GM23338 (cell line): ENCODE measurements around the gene RPUSD1. TPM values are rescaled to one million over a fixed set of nuclear protein-coding genes. Genes with fewer than 3 reads are reported as not detected.

ENCODE experiments used
- ATAC-seq: fragments of 200-7000 bp; cut with Tn5 transposase; 3 replicates; pipeline ENCODE4 v1.9.1; 2020
- DNase-seq: peaks from one replicate; pipeline ENCODE4 v3.0.0-alpha.2; 2015; ENCODE audit warnings: low spot score
- H2AFZ ChIP-seq: fragments of 200-600 bp; sonication (generic); 2 replicates; pipeline ENCODE4 v1.8.0; 2016; ENCODE audit warnings: antibody characterized with exemption, mild to moderate bottlenecking, moderate library complexity
- H3F3A ChIP-seq: fragments of 200-600 bp; sonication (generic); replicated peaks from 2 replicates; pipeline ENCODE4 v1.8.0; 2017; ENCODE audit warnings: antibody characterized with exemption, mixed run types, low read depth
- H3K27ac ChIP-seq: fragments of 200-600 bp; sonication (generic); 2 replicates; pipeline ENCODE4 v1.6.1; 2016; ENCODE audit warnings: low read depth
- H3K27me3 ChIP-seq: fragments of 200-600 bp; sonication (generic); 2 replicates; pipeline ENCODE4 v1.8.0; 2016; ENCODE audit warnings: mild to moderate bottlenecking, mixed run types, moderate library complexity; ENCODE audit not compliant: insufficient read depth
- H3K36me3 ChIP-seq: fragments of 200-600 bp; sonication (generic); 2 replicates; pipeline ENCODE4 v1.8.0; 2016; ENCODE audit warnings: mild to moderate bottlenecking; ENCODE audit not compliant: insufficient read depth
- H3K4me1 ChIP-seq: fragments of 200-600 bp; sonication (generic); 2 replicates; pipeline ENCODE4 v1.8.0; 2016; ENCODE audit warnings: mild to moderate bottlenecking, moderate library complexity; ENCODE audit not compliant: insufficient read depth
- H3K4me2 ChIP-seq: fragments of 200-600 bp; sonication (generic); 2 replicates; pipeline ENCODE4 v1.7.1; 2017; ENCODE audit warnings: mixed run types
- H3K4me3 ChIP-seq: fragments of 200-600 bp; sonication (generic); 2 replicates; pipeline ENCODE4 v1.6.1; 2016; ENCODE audit warnings: mixed run types
- H3K79me2 ChIP-seq: fragments of 200-600 bp; sonication (generic); replicated peaks from 2 replicates; pipeline ENCODE4 v1.8.0; 2017; ENCODE audit warnings: mild to moderate bottlenecking; ENCODE audit not compliant: insufficient read depth
- H3K9me2 ChIP-seq: fragments of 200-600 bp; sonication (generic); 2 replicates; pipeline ENCODE4 v1.8.0; 2017; ENCODE audit not compliant: insufficient read depth
- H4K20me1 ChIP-seq: fragments of 200-600 bp; sonication (generic); replicated peaks from 2 replicates; pipeline ENCODE4 v1.8.0; 2017; ENCODE audit warnings: mild to moderate bottlenecking; ENCODE audit not compliant: insufficient read depth
- H3K27ac Mint-ChIP-seq: 2 replicates; pipeline ENCODE4 v1.8.0; 2020; ENCODE audit warnings: inconsistent platforms, mild to moderate bottlenecking, moderate library complexity, mixed read lengths
- H3K27me3 Mint-ChIP-seq: 3 replicates; pipeline ENCODE4 v1.8.0; 2022; ENCODE audit warnings: low read depth, mild to moderate bottlenecking, moderate library complexity, mixed read lengths, inconsistent platforms; ENCODE audit not compliant: insufficient read depth, poor library complexity
- H3K36me3 Mint-ChIP-seq: 3 replicates; pipeline ENCODE4 v1.8.0; 2021; ENCODE audit warnings: low read depth, mild to moderate bottlenecking, inconsistent platforms, moderate library complexity, mixed read lengths
- H3K4me1 Mint-ChIP-seq: 3 replicates; pipeline ENCODE4 v1.8.0; 2020; ENCODE audit warnings: mild to moderate bottlenecking, inconsistent platforms, mixed read lengths
- H3K4me3 Mint-ChIP-seq: 3 replicates; pipeline ENCODE4 v1.8.0; 2021; ENCODE audit warnings: moderate library complexity, mild to moderate bottlenecking, inconsistent platforms, mixed read lengths
- H3K9me3 Mint-ChIP-seq: 3 replicates; pipeline ENCODE4 v1.8.0; 2020; ENCODE audit warnings: moderate library complexity, mild to moderate bottlenecking, inconsistent platforms, mixed read lengths
- CREB1 ChIP-seq: fragments of 250-450 bp; sonication (Bioruptor Pico); IDR thresholded peaks from 2 replicates; pipeline ENCODE4 v1.5.0; 2020; ENCODE audit warnings: low read depth, mild to moderate bottlenecking, moderate library complexity
- EZH2 ChIP-seq: fragments of 200-600 bp; sonication (generic); IDR thresholded peaks from one replicate; pipeline ENCODE4 v1.8.0; 2017; ENCODE audit warnings: antibody characterized with exemption, mild to moderate bottlenecking, low read depth; ENCODE audit not compliant: unreplicated experiment
- JUNB ChIP-seq: IDR thresholded peaks from one replicate; pipeline ENCODE4 v1.6.1; 2016; ENCODE audit warnings: antibody characterized with exemption; ENCODE audit not compliant: unreplicated experiment
- NANOG ChIP-seq: IDR thresholded peaks from 2 replicates; pipeline ENCODE4 v1.6.1; 2016; ENCODE audit warnings: antibody characterized with exemption, borderline replicate concordance
- POLR2AphosphoS5 ChIP-seq: IDR thresholded peaks from 2 replicates; pipeline ENCODE4 v1.6.1; 2016; ENCODE audit warnings: antibody characterized with exemption, low read depth
- STAT1 ChIP-seq: IDR thresholded peaks from one replicate; pipeline ENCODE4 v1.6.1; 2016; ENCODE audit warnings: antibody characterized with exemption; ENCODE audit not compliant: unreplicated experiment
- ZNF331 ChIP-seq: fragments of 250-450 bp; sonication (Bioruptor Pico); IDR thresholded peaks from 2 replicates; pipeline ENCODE4 v1.5.0; 2020; ENCODE audit warnings: low read depth, mild to moderate bottlenecking, moderate library complexity
- polyA plus RNA-seq: library from polyadenylated mRNA; unstranded; fragments of >200 nt; fragmentation: Nextera tagmentation; extraction: Ambion mirVana; gene quantifications from 2 replicates; pipeline ENCODE4 v1.2.1, GENCODE V29; 2016
- total RNA-seq: library from RNA; depleted of rRNA; stranded (reverse); fragments of >200 nt; shearing (Covaris generic); gene quantifications from 2 replicates; pipeline ENCODE4 v1.2.3, GENCODE V29; 2014
- TF ChIP-seq, protein P1 (sequence below), 2 experiments: fragments of 200-600 bp in 1 of 2; sonication (generic) in 1 of 2; conservative IDR thresholded peaks; 2 replicates each; pipeline versions ENCODE4 v1.5.1 to v1.6.1; 2016 to 2017; ENCODE audit warnings: antibody characterized with exemption in 2 of 2, low read depth in 2 of 2, mild to moderate bottlenecking in 2 of 2, moderate library complexity in 1 of 2
- TF ChIP-seq, protein P2 (sequence below): IDR thresholded peaks from 2 replicates; pipeline ENCODE4 v1.6.1; 2016; ENCODE audit warnings: antibody characterized with exemption
- TF ChIP-seq, protein P3 (sequence below): IDR thresholded peaks from one replicate; pipeline ENCODE4 v1.6.1; 2018; ENCODE audit warnings: antibody characterized with exemption; ENCODE audit not compliant: unreplicated experiment

The RPUSD1 gene
- total and polyA plus RNA-seq, 2 experiments from 2014 or later = 19.1 to 79.5 TPM

DNA sequence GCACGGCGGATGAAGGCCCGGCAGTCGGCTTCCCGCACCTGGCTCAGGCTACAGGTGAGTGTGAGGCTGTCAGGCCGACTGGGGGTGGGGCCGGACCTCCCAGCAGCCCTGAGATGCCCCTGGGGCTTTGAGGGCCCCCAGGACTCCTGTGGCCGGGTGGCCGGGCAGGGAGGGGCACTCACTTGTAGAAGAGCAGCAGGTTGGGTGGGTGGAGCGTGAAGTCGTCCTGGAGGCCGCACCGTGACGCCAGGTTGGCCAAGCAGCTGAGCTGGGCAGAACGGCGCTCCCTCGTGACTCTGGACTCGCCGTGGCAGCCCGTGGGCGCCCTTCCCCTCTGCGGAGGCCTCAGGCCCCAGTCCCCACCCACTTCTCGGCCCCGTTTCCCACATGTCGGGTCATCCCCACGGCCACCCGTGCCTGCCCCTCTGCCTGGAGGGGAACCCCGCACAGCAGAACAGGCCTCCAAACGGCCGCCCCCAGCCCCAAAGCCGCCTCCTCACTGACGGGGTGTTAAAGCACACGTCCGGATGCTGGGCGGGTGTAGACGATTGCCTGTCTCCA lies 12.9 kb downstream of the RPUSD1 start:
- no peak for TF ChIP-seq EZH2
- no peak for TF ChIP-seq POLR2AphosphoS5
- TF ChIP-seq NANOG = no peak
- no peak for TF ChIP-seq STAT1
- TF ChIP-seq JUNB = no peak
- no peak for TF ChIP-seq CREB1 (CRISPR knock-in tag)
- TF ChIP-seq, protein P1, sequence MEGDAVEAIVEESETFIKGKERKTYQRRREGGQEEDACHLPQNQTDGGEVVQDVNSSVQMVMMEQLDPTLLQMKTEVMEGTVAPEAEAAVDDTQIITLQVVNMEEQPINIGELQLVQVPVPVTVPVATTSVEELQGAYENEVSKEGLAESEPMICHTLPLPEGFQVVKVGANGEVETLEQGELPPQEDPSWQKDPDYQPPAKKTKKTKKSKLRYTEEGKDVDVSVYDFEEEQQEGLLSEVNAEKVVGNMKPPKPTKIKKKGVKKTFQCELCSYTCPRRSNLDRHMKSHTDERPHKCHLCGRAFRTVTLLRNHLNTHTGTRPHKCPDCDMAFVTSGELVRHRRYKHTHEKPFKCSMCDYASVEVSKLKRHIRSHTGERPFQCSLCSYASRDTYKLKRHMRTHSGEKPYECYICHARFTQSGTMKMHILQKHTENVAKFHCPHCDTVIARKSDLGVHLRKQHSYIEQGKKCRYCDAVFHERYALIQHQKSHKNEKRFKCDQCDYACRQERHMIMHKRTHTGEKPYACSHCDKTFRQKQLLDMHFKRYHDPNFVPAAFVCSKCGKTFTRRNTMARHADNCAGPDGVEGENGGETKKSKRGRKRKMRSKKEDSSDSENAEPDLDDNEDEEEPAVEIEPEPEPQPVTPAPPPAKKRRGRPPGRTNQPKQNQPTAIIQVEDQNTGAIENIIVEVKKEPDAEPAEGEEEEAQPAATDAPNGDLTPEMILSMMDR (conservative IDR thresholded peaks at IDR 0.05; ENCODE audit: low read depth in 2 of 2) = no peak
- TF ChIP-seq, protein P2, sequence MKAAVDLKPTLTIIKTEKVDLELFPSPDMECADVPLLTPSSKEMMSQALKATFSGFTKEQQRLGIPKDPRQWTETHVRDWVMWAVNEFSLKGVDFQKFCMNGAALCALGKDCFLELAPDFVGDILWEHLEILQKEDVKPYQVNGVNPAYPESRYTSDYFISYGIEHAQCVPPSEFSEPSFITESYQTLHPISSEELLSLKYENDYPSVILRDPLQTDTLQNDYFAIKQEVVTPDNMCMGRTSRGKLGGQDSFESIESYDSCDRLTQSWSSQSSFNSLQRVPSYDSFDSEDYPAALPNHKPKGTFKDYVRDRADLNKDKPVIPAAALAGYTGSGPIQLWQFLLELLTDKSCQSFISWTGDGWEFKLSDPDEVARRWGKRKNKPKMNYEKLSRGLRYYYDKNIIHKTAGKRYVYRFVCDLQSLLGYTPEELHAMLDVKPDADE = no peak
- TF ChIP-seq ZNF331 (CRISPR knock-in tag) = no peak
- ATAC-seq = peak; percentile 43

DNA sequence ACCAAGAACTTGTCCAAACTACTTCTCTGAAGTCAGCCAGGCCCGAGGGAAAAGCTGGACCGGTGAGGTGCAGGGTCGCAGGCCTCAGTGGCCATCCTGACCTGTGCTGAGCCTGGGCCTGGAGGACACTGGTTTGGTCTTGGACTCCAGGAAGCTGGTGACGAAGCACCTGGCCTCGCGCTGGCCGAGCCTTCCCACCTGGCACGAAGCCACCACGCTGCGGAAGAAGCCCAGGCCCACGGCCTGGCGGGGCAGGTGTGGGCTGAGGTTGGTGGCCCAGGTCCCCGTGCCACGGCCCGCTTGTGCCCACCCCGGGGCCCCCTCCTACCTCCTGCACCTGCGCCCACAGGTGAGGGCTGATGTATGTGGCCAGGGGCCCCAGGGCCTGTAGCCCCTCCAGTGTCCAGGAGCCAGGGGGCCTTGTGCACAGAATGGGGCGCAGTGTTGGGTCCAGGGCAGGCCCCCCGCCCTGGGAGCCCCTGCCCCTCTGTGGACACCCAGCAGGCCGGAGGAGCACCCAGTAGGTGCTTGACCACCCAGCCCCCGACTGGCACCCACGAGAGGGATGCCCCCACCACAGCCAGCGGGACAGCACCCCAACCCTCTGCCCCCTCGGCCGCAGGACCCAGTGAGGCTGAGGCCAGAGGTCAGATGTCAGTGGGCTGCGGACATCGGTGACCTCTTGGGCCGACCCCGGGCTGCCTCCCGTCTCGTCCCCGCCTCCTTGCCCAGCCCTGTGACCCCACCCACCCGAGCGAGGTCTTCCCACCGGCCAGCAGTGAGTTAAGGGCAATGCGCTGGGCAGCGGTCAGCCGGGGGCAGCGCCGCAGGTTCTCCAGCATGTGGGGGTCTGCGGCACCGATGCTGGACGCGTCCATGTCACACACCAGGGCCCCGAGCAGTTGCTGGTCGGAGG lies 13.8 kb downstream of the RPUSD1 start:
- Histone ChIP-seq H3K27me3 (no peaks in the 10 kb centered on the region), H3K27ac (no peak overlapping the region), H3K4me3 (no peak overlapping the region), H3K4me2 (no peak overlapping the region), H4K20me1 (no peaks in the 10 kb centered on the region), H3K36me3 (no peaks in the 10 kb centered on the region), H3K79me2 (no peaks in the 10 kb centered on the region), H3K4me1 (no peaks in the 10 kb centered on the region), H2AFZ (no peak overlapping the region), H3K9me2 (no peaks in the 10 kb centered on the region), H3F3A (peaks cover 3% of the 10 kb centered on the region; the same call in 1 of the 2 replicates)
- DNase-seq (no peak), ATAC-seq (no peak)
- H3K9me3 Mint-ChIP-seq = no peaks in the 10 kb centered on the region
- H3K4me1 Mint-ChIP-seq = no peaks in the 10 kb centered on the region
- no peak overlapping the region for H3K4me3 Mint-ChIP-seq
- TF ChIP-seq, protein P3, sequence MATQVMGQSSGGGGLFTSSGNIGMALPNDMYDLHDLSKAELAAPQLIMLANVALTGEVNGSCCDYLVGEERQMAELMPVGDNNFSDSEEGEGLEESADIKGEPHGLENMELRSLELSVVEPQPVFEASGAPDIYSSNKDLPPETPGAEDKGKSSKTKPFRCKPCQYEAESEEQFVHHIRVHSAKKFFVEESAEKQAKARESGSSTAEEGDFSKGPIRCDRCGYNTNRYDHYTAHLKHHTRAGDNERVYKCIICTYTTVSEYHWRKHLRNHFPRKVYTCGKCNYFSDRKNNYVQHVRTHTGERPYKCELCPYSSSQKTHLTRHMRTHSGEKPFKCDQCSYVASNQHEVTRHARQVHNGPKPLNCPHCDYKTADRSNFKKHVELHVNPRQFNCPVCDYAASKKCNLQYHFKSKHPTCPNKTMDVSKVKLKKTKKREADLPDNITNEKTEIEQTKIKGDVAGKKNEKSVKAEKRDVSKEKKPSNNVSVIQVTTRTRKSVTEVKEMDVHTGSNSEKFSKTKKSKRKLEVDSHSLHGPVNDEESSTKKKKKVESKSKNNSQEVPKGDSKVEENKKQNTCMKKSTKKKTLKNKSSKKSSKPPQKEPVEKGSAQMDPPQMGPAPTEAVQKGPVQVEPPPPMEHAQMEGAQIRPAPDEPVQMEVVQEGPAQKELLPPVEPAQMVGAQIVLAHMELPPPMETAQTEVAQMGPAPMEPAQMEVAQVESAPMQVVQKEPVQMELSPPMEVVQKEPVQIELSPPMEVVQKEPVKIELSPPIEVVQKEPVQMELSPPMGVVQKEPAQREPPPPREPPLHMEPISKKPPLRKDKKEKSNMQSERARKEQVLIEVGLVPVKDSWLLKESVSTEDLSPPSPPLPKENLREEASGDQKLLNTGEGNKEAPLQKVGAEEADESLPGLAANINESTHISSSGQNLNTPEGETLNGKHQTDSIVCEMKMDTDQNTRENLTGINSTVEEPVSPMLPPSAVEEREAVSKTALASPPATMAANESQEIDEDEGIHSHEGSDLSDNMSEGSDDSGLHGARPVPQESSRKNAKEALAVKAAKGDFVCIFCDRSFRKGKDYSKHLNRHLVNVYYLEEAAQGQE = no peak
- H3K36me3 Mint-ChIP-seq = no peaks in the 10 kb centered on the region
- H3K27me3 Mint-ChIP-seq = peaks cover 8% of the 10 kb centered on the region
- no peak overlapping the region for H3K27ac Mint-ChIP-seq

More for the DNA sequence above, 12.9 kb downstream of the RPUSD1 start:
- Mint-ChIP-seq H3K36me3 (no peaks in the 10 kb centered on the region), H3K27me3 (peaks cover 8% of the 10 kb centered on the region), H3K4me3 (no peak overlapping the region), H3K4me1 (no peaks in the 10 kb centered on the region), H3K9me3 (no peaks in the 10 kb centered on the region), H3K27ac (no peak overlapping the region)
- Histone ChIP-seq H3K27me3 (no peaks in the 10 kb centered on the region), H3F3A (peaks cover 3% of the 10 kb centered on the region; the same call in 1 of the 2 replicates), H3K27ac (no peak overlapping the region), H4K20me1 (no peaks in the 10 kb centered on the region), H3K4me2 (no peak overlapping the region), H3K36me3 (no peaks in the 10 kb centered on the region), H3K9me2 (no peaks in the 10 kb centered on the region), H3K4me1 (no peaks in the 10 kb centered on the region), H2AFZ (no peak overlapping the region), H3K4me3 (no peak overlapping the region), H3K79me2 (no peaks in the 10 kb centered on the region)
- DNase-seq = no peak
